K562 (cell line): ENCODE results near the gene ADRA2B. TPM values are rescaled to one million over a fixed set of nuclear protein-coding genes. Genes with fewer than 3 reads are reported as not detected.

Source experiments
- ATF3 ChIP-seq, 2 experiments: fragments of 450-650 bp in 1 of 2; sonication (generic) in 1 of 2; formaldehyde crosslinking in 1 of 2; IDR thresholded peaks in 1 of 2; conservative IDR thresholded peaks in 1 of 2; 2 replicates each; pipeline versions ENCODE4 v1.6.1 to v1.8.1; 2016 to 2023; ENCODE audit warnings: mild to moderate bottlenecking in 2 of 2, moderate library complexity in 2 of 2, inconsistent platforms in 1 of 2, missing genetic modification reagents in 1 of 2
- CHD4 ChIP-seq: fragments of 200-600 bp; sonication (generic); IDR thresholded peaks from 3 replicates; pipeline ENCODE4 v1.6.1; 2012; ENCODE audit warnings: low read depth, mild to moderate bottlenecking, mixed read lengths, low read length, inconsistent platforms; ENCODE audit not compliant: insufficient read depth, insufficient replicate concordance, poor library complexity, severe bottlenecking
- CUX1 ChIP-seq: fragments of 200-800 bp; sonication (Bioruptor generic); IDR thresholded peaks from 2 replicates; pipeline ENCODE4 v1.6.1; 2016; ENCODE audit warnings: missing genetic modification characterization, missing compliant biosample characterization
- ETS2 ChIP-seq: IDR thresholded peaks from 2 replicates; pipeline ENCODE4 v1.6.1; 2016; ENCODE audit warnings: borderline replicate concordance, missing genetic modification characterization, mild to moderate bottlenecking, moderate library complexity, missing compliant biosample characterization; ENCODE audit not compliant: poor library complexity, severe bottlenecking
- JUN ChIP-seq, 2 experiments: sonication (generic) in 1 of 2; formaldehyde crosslinking in 1 of 2; IDR thresholded peaks; 2 replicates each; pipeline versions ENCODE4 v1.6.1 to v1.8.0; 2012 to 2022; ENCODE audit warnings: borderline replicate concordance in 2 of 2, mild to moderate bottlenecking in 2 of 2, improper control_type of control experiment in 1 of 2, low read depth in 1 of 2, low read length in 1 of 2, missing genetic modification reagents in 1 of 2
- MAFK ChIP-seq: IDR thresholded peaks from 2 replicates; pipeline ENCODE4 v1.6.1; 2011; ENCODE audit warnings: low read length, improper control_type of control experiment
- NFRKB ChIP-seq: fragments of 450-650 bp; IDR thresholded peaks from 2 replicates; pipeline ENCODE4 v1.6.1; 2016; ENCODE audit warnings: low read depth
- SMC3 ChIP-seq: conservative IDR thresholded peaks from 2 replicates; pipeline ENCODE4 v1.6.1; 2011; ENCODE audit warnings: low read depth, low read length, improper control_type of control experiment; ENCODE audit not compliant: insufficient read depth
- SRSF3 ChIP-seq: fragments of 200-400 bp; formaldehyde crosslinking; IDR thresholded peaks from 2 replicates; pipeline ENCODE4 v1.6.1; 2016; ENCODE audit warnings: mild to moderate bottlenecking, low read length, moderate library complexity; ENCODE audit not compliant: insufficient read depth
- ZFP1 ChIP-seq: fragments of 450-650 bp; formaldehyde crosslinking; IDR thresholded peaks from 2 replicates; pipeline ENCODE4 v1.4.0; 2020; ENCODE audit warnings: mild to moderate bottlenecking, mixed read lengths
- ZNF449 ChIP-seq: fragments of 250-450 bp; sonication (Bioruptor Pico); IDR thresholded peaks from 2 replicates; pipeline ENCODE4 v1.8.0; 2022; ENCODE audit warnings: moderate library complexity, mild to moderate bottlenecking, inconsistent platforms
- ZNF507 ChIP-seq: conservative IDR thresholded peaks from 2 replicates; pipeline ENCODE4 v1.6.1; 2017; ENCODE audit warnings: missing genetic modification characterization, missing compliant biosample characterization
- ZNF518B ChIP-seq: fragments of 250-450 bp; sonication (Bioruptor Pico); IDR thresholded peaks from 2 replicates; pipeline ENCODE4 v1.5.0; 2021; ENCODE audit warnings: mild to moderate bottlenecking, moderate library complexity
- polyA plus RNA-seq, 8 experiments: library from polyadenylated mRNA; depleted of rRNA in 4 of 8; stranded (reverse) in 5 of 8; unstranded in 3 of 8; fragments of >200 nt; fragmentation: Nextera tagmentation in 2 of 8; fragmentation: Illumina TruSeq in 1 of 8; extraction: Ambion mirVana in 2 of 8; extraction: Trizol in 1 of 8; gene quantifications; 2 replicates each; pipeline versions ENCODE4 v1.2.1 to v1.2.3, GENCODE V29; 2011 to 2014; ENCODE audit warnings: inconsistent platforms in 1 of 8, missing spikeins in 1 of 8
- total RNA-seq, 7 experiments: library from RNA; depleted of rRNA in 6 of 7; stranded (reverse); fragments of >200 nt in 6 of 7; fragmentation: Illumina TruSeq in 2 of 7; extraction: Trizol in 2 of 7; gene quantifications; 2 replicates each; pipeline versions ENCODE4 v1.2.1 to v1.2.3, GENCODE V29; 2011 to 2021; ENCODE audit warnings: low replicate concordance in 1 of 7

ADRA2B gene
- total and polyA plus RNA-seq, 9 of the 15 experiments (the other 6 are each of a cell fraction or from before 2014, with no cell fraction given): not detected

GRCh38 chr2:96148410-96149217, 32.2 kb upstream of the ADRA2B start (continued):
- TF ChIP-seq ZNF518B (CRISPR knock-in tag) (no peak), ATF3 (IDR thresholded peaks at IDR 0.05) (peak; percentile 86), ATF3 (CRISPR knock-in tag; conservative IDR thresholded peaks at IDR 0.05) (no peak), ETS2 (tag) (no peak), JUN (IDR thresholded peaks at IDR 0.05; ENCODE audit: borderline replicate concordance, low read depth, low read length) (peak; percentile 52; the same call in 1 of the 2 replicates), JUN (CRISPR knock-in tag; IDR thresholded peaks at IDR 0.05; ENCODE audit: borderline replicate concordance) (no peak), SRSF3 (no peak), SMC3 (no peak), ZNF449 (no peak), CHD4 (no peak), CUX1 (CRISPR knock-in tag) (no peak), ZFP1 (CRISPR knock-in tag) (no peak), MAFK (no peak), NFRKB (no peak), ZNF507 (tag) (no peak)
